8988T (cell line): ENCODE data around the gene ARFIP1.
"Not testable (repeated sequence)": the region's sequence is repeated elsewhere in the genome, so short reads cannot be mapped to it uniquely, and the experiment has no call there.

Experiments
- DNase-seq: peaks from one replicate; pipeline ENCODE4 v3.0.0; 2011

The ARFIP1 gene

GRCh38 chr4:152847376-152847775 is 67.6 kb downstream of the ARFIP1 start:
- no peak for DNase-seq

- no peak for DNase-seq
These were observed 68.8 kb downstream of the ARFIP1 start for GRCh38 chr4:152848508-152848907.

- no peak for DNase-seq
These were observed 69.6 kb downstream of the ARFIP1 start for GRCh38 chr4:152849350-152849749.

- no peak for DNase-seq
These were observed 70.6 kb downstream of the ARFIP1 start for GRCh38 chr4:152850377-152850776.

GRCh38 chr4:152851226-152851625 is 71.5 kb downstream of the ARFIP1 start:
- no peak for DNase-seq

GRCh38 chr4:152853293-152853692 is 73.5 kb downstream of the ARFIP1 start:
- DNase-seq, result no peak

- DNase-seq, result not testable (repeated sequence)
These were observed 74.3 kb downstream of the ARFIP1 start for GRCh38 chr4:152854016-152854415.

GRCh38 chr4:152856960-152857359 is 77.2 kb downstream of the ARFIP1 start:
- DNase-seq, result no peak

GRCh38 chr4:152858934-152859333 is 79.2 kb downstream of the ARFIP1 start:
- DNase-seq, result no peak

- no peak for DNase-seq
These were observed 80.3 kb downstream of the ARFIP1 start for GRCh38 chr4:152860046-152860445.

GRCh38 chr4:152862608-152863007 is 82.9 kb downstream of the ARFIP1 start:
- no peak for DNase-seq

GRCh38 chr4:152864361-152864760 is 84.6 kb downstream of the ARFIP1 start:
- DNase-seq, result no peak

- not testable (repeated sequence) for DNase-seq
These were observed 86.8 kb downstream of the ARFIP1 start for GRCh38 chr4:152866432-152866993.

- no peak for DNase-seq
These were observed 90.9 kb downstream of the ARFIP1 start for GRCh38 chr4:152870606-152871005.

- no peak for DNase-seq
These were observed 95.5 kb downstream of the ARFIP1 start for GRCh38 chr4:152875261-152875660.

- no peak for DNase-seq
These were observed 98.1 kb downstream of the ARFIP1 start for GRCh38 chr4:152877868-152878267.

GRCh38 chr4:152880263-152880662 is 100.5 kb downstream of the ARFIP1 start:
- no peak for DNase-seq

GRCh38 chr4:152881974-152882373 is 102.2 kb downstream of the ARFIP1 start:
- DNase-seq, result no peak

GRCh38 chr4:152885185-152885584 is 105.4 kb downstream of the ARFIP1 start:
- DNase-seq, result no peak

- DNase-seq, result no peak
These were observed 106.4 kb downstream of the ARFIP1 start for GRCh38 chr4:152886201-152886600.

GRCh38 chr4:152887981-152888380 is 108.2 kb downstream of the ARFIP1 start:
- DNase-seq, result no peak

GRCh38 chr4:152892974-152893373 is 113.2 kb downstream of the ARFIP1 start:
- no peak for DNase-seq

- no peak for DNase-seq
These were observed 114.9 kb downstream of the ARFIP1 start for GRCh38 chr4:152894673-152895072.

- no peak for DNase-seq
These were observed 117.1 kb downstream of the ARFIP1 start for GRCh38 chr4:152896811-152897210.

- DNase-seq, result not testable (repeated sequence)
These were observed 118.4 kb downstream of the ARFIP1 start for GRCh38 chr4:152898133-152898532.

GRCh38 chr4:152898606-152899005 is 118.9 kb downstream of the ARFIP1 start:
- no peak for DNase-seq
